Measurements from ENCODE around the gene GPRC5A.
"Not testable (repeated sequence)": the region's sequence is repeated elsewhere in the genome, so short reads cannot be mapped to it uniquely, and the experiment has no call there.

Gene GPRC5A, protein sequence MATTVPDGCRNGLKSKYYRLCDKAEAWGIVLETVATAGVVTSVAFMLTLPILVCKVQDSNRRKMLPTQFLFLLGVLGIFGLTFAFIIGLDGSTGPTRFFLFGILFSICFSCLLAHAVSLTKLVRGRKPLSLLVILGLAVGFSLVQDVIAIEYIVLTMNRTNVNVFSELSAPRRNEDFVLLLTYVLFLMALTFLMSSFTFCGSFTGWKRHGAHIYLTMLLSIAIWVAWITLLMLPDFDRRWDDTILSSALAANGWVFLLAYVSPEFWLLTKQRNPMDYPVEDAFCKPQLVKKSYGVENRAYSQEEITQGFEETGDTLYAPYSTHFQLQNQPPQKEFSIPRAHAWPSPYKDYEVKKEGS

DNA sequence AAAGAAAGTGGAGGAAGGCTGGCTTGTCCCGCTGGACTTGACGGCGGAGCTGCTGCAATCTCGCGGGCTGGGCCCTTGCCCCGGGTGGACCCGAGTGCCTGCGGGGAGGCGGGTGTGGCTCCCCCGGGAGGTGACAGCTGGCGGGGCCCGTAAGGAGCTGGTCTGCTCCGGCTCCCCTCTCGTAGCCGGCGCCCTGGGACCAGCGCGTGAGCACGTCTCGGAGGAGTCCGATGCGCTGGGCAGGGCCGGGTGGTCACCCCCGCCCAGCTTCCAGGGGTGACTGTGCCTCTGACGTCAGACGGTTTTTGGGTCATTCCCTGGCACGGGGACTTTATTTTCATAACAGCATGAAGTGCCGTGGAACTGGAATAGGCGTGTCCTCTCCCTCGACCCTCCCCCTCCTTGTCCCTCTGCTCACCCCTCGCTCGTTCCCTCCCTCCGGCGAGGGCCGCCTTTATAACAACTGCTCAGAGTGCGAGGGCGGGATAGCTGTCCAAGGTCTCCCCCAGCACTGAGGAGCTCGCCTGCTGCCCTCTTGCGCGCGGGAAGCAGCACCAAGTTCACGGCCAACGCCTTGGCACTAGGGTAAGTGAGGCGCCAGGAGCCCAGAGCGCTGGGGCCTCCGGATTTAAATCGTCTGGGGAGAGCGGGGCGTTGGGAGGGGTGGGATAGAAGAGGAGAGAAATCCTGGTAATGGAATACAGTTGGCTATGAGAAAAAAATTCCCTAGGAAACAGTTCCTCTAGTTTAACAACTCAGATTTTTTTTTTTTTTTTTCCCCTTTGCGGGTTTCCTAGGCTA is at the start of gene GPRC5A:
Gene GPRC5A (plus strand): TSS at position 483 of the 801 bp plus-strand sequence. CDS start 16,688 bp downstream, outside the sequence.
- Histone ChIP-seq H3K27ac (ENCODE audit: low read depth, low read length) (peak within 1 kb of the TSS; percentile 67), H3K27me3 (ENCODE audit: control insufficient read depth in 5 of 5, insufficient read depth in 4 of 5, low read length in 5 of 5) (peaks cover 0 to 22% (median 9%) of the 10 kb centered on the region in 5 donors), H3K36me3 (ENCODE audit: control insufficient read depth in 5 of 5, insufficient read depth in 5 of 5, low read length in 5 of 5) (no peaks in the 10 kb centered on the region), H3K4me1 (ENCODE audit: control insufficient read depth in 5 of 5, insufficient read depth in 5 of 5, low read length in 5 of 5) (peaks cover 3 to 18% (median 17%) of the 10 kb centered on the region in 5 donors), H3K9me3 (ENCODE audit: control insufficient read depth in 5 of 5, low read length in 5 of 5) (no peaks in the 10 kb centered on the region), H3K9ac (ENCODE audit: low read length in 5 of 5) (peak within 1 kb of the TSS; percentile 44 to 77 (median 68)), H3K4me3 (ENCODE audit: low read depth in 1 of 5, low read length in 5 of 5) (peak within 1 kb of the TSS; percentile 49 to 76 (median 73))

DNA sequence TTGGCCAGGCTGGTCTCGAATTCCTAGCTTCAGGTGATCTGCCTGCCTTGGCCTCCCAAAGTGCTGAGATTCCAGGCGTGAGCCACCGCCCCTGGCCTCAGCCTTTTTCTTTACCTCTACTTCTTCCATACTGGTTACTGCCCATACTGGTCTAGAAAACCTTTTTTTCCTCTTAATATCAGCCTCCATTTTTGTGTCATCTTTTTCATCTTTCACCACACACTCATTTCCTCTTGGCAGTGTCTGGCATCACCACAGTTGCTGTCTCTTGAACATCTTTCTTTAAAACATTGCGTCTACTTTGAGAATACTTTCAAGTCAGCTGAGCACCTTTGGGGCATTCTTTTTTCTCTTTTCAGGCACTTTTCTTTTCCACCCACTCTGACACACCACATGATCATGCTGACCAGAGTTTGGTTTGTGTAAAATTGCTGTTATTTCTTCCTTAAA is 45.5 kb upstream of the GPRC5A start:
- no peaks in the 10 kb centered on the region for H3K4me1 ChIP-seq (ENCODE audit: control insufficient read depth in 5 of 5, insufficient read depth in 5 of 5, low read length in 5 of 5)
- H3K4me3 ChIP-seq (ENCODE audit: low read depth in 1 of 5, low read length in 5 of 5): no peak overlapping the region
- no peaks in the 10 kb centered on the region for H3K9me3 ChIP-seq (ENCODE audit: control insufficient read depth in 5 of 5, low read length in 5 of 5)
- H3K27me3 ChIP-seq (ENCODE audit: control insufficient read depth in 5 of 5, insufficient read depth in 4 of 5, low read length in 5 of 5): no peaks in the 10 kb centered on the region
- no peak overlapping the region for H3K9ac ChIP-seq (ENCODE audit: low read length in 5 of 5)
- H3K36me3 ChIP-seq (ENCODE audit: control insufficient read depth in 5 of 5, insufficient read depth in 5 of 5, low read length in 5 of 5): no peaks in the 10 kb centered on the region
- no peak overlapping the region for H3K27ac ChIP-seq (ENCODE audit: low read depth, low read length)

DNA sequence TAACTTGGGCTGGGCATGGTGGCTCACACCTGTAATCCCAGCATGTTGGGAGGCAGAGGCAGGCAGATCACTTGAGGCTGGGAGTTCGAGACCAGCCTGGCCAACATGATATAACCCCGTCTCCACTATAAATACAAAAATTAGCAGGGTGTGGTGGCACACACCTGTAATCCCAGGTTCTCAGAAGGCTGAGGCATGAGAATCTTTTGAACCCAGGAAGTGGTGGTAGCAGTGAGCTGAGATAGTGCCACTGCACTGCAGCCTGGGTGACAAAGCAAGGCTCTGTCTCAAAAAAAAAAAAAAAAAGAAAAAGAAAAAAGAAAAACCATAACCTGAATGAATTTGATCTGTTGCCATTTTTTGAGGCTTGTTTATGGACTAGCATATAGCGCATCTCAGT is 44.6 kb upstream of the GPRC5A start:
- not testable (repeated sequence) for H3K36me3 ChIP-seq (ENCODE audit: control insufficient read depth in 5 of 5, insufficient read depth in 5 of 5, low read length in 5 of 5); H3K27me3 ChIP-seq (ENCODE audit: control insufficient read depth in 5 of 5, insufficient read depth in 4 of 5, low read length in 5 of 5); H3K9me3 ChIP-seq (ENCODE audit: control insufficient read depth in 5 of 5, low read length in 5 of 5); H3K27ac ChIP-seq (ENCODE audit: low read depth, low read length); H3K9ac ChIP-seq (ENCODE audit: low read length in 5 of 5); H3K4me1 ChIP-seq (ENCODE audit: control insufficient read depth in 5 of 5, insufficient read depth in 5 of 5, low read length in 5 of 5); H3K4me3 ChIP-seq (ENCODE audit: low read depth in 1 of 5, low read length in 5 of 5)

DNA sequence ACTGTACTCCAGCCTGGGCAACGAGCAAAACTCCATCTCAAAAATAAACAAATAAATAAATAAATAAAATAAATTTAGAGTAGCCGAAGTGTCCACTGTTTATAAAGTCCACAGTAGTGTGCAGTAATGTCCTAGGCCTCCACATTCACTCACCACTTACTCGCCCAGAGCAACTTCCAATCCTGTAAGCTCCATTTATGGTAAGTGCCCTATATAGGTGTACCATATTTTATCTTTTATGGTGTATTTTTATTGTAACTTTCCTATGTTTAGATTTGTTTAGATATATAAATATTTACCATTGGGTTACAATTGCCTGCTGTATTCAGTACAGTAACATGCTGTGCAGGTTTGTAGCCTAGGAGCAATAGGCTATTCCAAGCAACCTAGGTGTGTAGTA is 37.9 kb upstream of the GPRC5A start:
- Histone ChIP-seq H3K9me3 (ENCODE audit: control insufficient read depth in 5 of 5, low read length in 5 of 5) (no peaks in the 10 kb centered on the region), H3K9ac (ENCODE audit: low read length in 5 of 5) (no peak overlapping the region), H3K4me1 (ENCODE audit: control insufficient read depth in 5 of 5, insufficient read depth in 5 of 5, low read length in 5 of 5) (no peaks in the 10 kb centered on the region), H3K4me3 (ENCODE audit: low read depth in 1 of 5, low read length in 5 of 5) (no peak overlapping the region), H3K27me3 (ENCODE audit: control insufficient read depth in 5 of 5, insufficient read depth in 4 of 5, low read length in 5 of 5) (no peaks in the 10 kb centered on the region), H3K27ac (ENCODE audit: low read depth, low read length) (no peak overlapping the region), H3K36me3 (ENCODE audit: control insufficient read depth in 5 of 5, insufficient read depth in 5 of 5, low read length in 5 of 5) (no peaks in the 10 kb centered on the region)

DNA sequence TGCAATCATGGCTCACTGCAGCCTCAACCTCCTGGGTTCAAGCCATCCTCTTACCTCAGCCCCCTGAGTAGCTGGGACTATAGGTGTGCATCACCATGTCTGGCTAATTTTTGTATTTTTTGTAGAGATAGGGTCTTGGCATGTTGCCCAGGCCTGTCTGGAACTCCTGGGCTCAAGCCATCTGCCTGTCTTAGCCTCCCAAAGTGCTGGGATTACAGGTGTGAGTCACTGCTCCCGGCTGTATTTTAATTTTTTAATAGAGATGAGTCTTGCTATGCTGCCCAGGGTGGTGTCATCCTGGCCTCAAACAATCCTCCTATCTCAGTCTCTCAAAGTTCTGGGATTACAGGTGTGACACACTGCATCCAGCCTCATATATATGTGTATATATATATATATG is 31.7 kb upstream of the GPRC5A start:
- no peak overlapping the region for H3K4me3 ChIP-seq (ENCODE audit: low read depth in 1 of 5, low read length in 5 of 5)
- no peak overlapping the region for H3K9ac ChIP-seq (ENCODE audit: low read length in 5 of 5)
- no peaks in the 10 kb centered on the region for H3K27me3 ChIP-seq (ENCODE audit: control insufficient read depth in 5 of 5, insufficient read depth in 4 of 5, low read length in 5 of 5)
- H3K4me1 ChIP-seq (ENCODE audit: control insufficient read depth in 5 of 5, insufficient read depth in 5 of 5, low read length in 5 of 5): no peaks in the 10 kb centered on the region
- no peak overlapping the region for H3K27ac ChIP-seq (ENCODE audit: low read depth, low read length)
- H3K9me3 ChIP-seq (ENCODE audit: control insufficient read depth in 5 of 5, low read length in 5 of 5): no peaks in the 10 kb centered on the region
- no peaks in the 10 kb centered on the region for H3K36me3 ChIP-seq (ENCODE audit: control insufficient read depth in 5 of 5, insufficient read depth in 5 of 5, low read length in 5 of 5)

DNA sequence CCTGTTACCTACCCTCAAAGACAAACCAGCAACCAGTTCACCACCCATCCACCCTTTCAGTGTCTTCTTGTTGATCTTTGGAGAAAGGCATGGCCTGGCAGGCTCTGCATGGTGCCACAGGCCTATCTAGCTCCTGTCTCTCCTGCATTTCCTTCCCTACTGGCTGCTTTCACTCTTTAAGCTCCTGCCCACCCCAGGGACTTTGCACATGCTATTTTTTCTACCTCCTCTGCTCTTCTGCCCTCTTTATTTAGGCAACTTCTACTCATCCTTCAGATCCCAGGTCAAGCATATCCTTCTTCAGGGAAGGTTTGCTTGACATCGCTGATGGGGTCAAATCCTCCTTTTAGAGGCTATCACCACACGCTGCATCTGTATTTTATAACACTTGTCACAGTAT is 27.1 kb upstream of the GPRC5A start:
- no peak overlapping the region for H3K4me3 ChIP-seq (ENCODE audit: low read depth in 1 of 5, low read length in 5 of 5)
- no peaks in the 10 kb centered on the region for H3K36me3 ChIP-seq (ENCODE audit: control insufficient read depth in 5 of 5, insufficient read depth in 5 of 5, low read length in 5 of 5)
- H3K9ac ChIP-seq (ENCODE audit: low read length in 5 of 5): no peak overlapping the region
- H3K27me3 ChIP-seq (ENCODE audit: control insufficient read depth in 5 of 5, insufficient read depth in 4 of 5, low read length in 5 of 5): no peaks in the 10 kb centered on the region
- H3K4me1 ChIP-seq (ENCODE audit: control insufficient read depth in 5 of 5, insufficient read depth in 5 of 5, low read length in 5 of 5): no peaks in the 10 kb centered on the region
- no peaks in the 10 kb centered on the region for H3K9me3 ChIP-seq (ENCODE audit: control insufficient read depth in 5 of 5, low read length in 5 of 5)
- H3K27ac ChIP-seq (ENCODE audit: low read depth, low read length): no peak overlapping the region

DNA sequence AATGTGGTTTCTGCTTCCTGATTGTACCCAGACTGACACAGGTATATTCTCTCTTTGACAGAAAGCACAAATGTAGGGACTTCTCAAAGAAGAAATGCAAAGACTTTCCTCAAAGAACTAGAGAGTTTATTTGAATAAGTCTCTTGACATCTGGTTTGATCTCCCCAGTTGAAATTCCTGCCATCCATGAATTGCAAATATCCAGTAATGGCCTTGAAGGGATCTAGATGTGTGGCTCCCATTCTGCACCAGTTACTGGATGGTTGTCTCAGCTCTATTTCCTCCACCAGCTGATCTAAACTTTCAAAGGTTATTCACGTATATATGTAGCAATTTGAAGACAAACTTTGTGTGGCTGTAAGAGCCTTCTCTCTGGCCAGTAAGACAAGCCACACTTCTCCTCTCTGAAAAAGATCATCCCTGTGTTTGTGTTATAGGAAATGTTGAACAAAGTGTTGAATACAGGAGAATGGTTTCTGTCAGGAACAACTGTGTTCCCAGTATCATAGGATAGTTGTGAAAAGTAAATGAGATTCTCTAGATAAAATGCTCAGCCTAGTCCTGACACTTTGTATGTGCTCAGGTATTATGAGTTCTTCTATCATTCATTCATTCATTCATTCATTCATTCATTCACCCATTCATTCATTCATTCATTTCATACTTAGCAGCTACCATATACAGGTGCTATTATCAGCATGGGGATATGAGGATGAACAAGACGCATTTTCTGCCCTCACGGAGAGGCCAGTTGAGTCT is 22.7 kb upstream of the GPRC5A start:
- Histone ChIP-seq H3K36me3 (ENCODE audit: control insufficient read depth in 5 of 5, insufficient read depth in 5 of 5, low read length in 5 of 5) (no peaks in the 10 kb centered on the region), H3K4me1 (ENCODE audit: control insufficient read depth in 5 of 5, insufficient read depth in 5 of 5, low read length in 5 of 5) (peaks cover 0 to 11% (median 0%) of the 10 kb centered on the region in 5 donors), H3K9ac (ENCODE audit: low read length in 5 of 5) (no peak overlapping the region), H3K27me3 (ENCODE audit: control insufficient read depth in 5 of 5, insufficient read depth in 4 of 5, low read length in 5 of 5) (no peaks in the 10 kb centered on the region), H3K27ac (ENCODE audit: low read depth, low read length) (no peak overlapping the region), H3K4me3 (ENCODE audit: low read depth in 1 of 5, low read length in 5 of 5) (no peak overlapping the region), H3K9me3 (ENCODE audit: control insufficient read depth in 5 of 5, low read length in 5 of 5) (no peaks in the 10 kb centered on the region)

DNA sequence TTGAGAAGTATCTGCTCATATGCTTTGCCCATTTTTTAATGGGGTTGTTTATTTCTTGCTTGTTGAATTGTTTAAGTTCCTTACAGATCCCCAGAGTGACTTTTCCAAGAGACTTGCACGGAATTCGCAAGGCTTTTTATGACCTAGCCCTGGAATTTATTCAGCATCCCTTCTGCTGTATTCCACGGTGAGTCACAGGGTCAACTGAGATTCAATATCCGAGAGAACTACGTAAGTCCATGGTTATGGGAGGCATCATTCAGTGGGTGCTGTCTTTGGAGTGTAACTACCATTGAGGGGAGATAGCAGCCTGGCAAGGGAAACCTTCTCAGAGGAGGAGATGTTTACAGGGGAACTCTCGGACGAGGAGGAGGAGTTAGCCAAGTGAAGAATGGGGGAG is 20.9 kb upstream of the GPRC5A start:
- no peak overlapping the region for H3K27ac ChIP-seq (ENCODE audit: low read depth, low read length)
- peaks cover 0 to 11% (median 0%) of the 10 kb centered on the region in 5 donors for H3K4me1 ChIP-seq (ENCODE audit: control insufficient read depth in 5 of 5, insufficient read depth in 5 of 5, low read length in 5 of 5)
- H3K4me3 ChIP-seq (ENCODE audit: low read depth in 1 of 5, low read length in 5 of 5): no peak overlapping the region
- no peaks in the 10 kb centered on the region for H3K27me3 ChIP-seq (ENCODE audit: control insufficient read depth in 5 of 5, insufficient read depth in 4 of 5, low read length in 5 of 5)
- H3K36me3 ChIP-seq (ENCODE audit: control insufficient read depth in 5 of 5, insufficient read depth in 5 of 5, low read length in 5 of 5): no peaks in the 10 kb centered on the region
- no peaks in the 10 kb centered on the region for H3K9me3 ChIP-seq (ENCODE audit: control insufficient read depth in 5 of 5, low read length in 5 of 5)
- no peak overlapping the region for H3K9ac ChIP-seq (ENCODE audit: low read length in 5 of 5)

DNA sequence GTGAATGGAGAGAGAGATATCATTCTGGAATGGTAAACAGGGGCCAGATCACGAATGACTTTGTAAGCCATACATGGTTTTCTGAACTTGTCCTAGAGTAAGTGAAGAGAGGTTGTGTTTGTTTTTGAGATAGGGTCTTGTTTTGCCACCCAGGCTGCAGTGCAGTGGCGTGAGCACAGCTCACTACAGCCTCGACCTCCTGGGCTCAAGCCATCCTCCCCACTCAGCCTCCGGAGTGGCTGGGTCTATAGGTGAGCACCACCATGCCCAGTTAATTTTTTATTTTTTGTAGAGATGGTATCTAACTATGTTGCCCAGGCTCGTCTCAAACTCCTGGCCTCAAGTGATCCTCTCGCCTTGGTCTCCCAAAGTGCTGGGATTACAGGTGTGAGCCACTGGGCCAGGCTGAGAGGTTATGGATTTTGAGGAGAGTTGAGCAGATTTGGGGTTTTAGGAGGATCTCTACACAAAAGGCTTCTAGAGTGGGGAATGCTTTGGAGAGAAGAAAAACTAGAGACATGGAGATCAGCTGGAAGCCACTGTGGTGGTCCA is 19.7 kb upstream of the GPRC5A start:
- Histone ChIP-seq H3K4me3 (ENCODE audit: low read depth in 1 of 5, low read length in 5 of 5) (no peak overlapping the region), H3K36me3 (ENCODE audit: control insufficient read depth in 5 of 5, insufficient read depth in 5 of 5, low read length in 5 of 5) (no peaks in the 10 kb centered on the region), H3K9ac (ENCODE audit: low read length in 5 of 5) (no peak overlapping the region), H3K4me1 (ENCODE audit: control insufficient read depth in 5 of 5, insufficient read depth in 5 of 5, low read length in 5 of 5) (peaks cover 0 to 11% (median 0%) of the 10 kb centered on the region in 5 donors), H3K27ac (ENCODE audit: low read depth, low read length) (no peak overlapping the region), H3K27me3 (ENCODE audit: control insufficient read depth in 5 of 5, insufficient read depth in 4 of 5, low read length in 5 of 5) (no peaks in the 10 kb centered on the region), H3K9me3 (ENCODE audit: control insufficient read depth in 5 of 5, low read length in 5 of 5) (no peaks in the 10 kb centered on the region)
